Calu3 (cell line): ENCODE data around the gene MREG. TPM values are rescaled to one million over a fixed set of nuclear protein-coding genes. Genes with fewer than 3 reads are reported as not detected.

Experiments used
- BruUV-seq: library from RNA; stranded (reverse); fragments of 400-500 nt; replicated peaks from 2 replicates; lab custom pipeline; 2021; lab: Mats Ljungman, UMichigan
- CTCF ChIA-PET: fragments of 300-600 bp; sonication (Branson Sonifier 250); formaldehyde crosslinking; loops from one replicate; lab custom pipeline; 2022; ENCODE audit warnings: antibody characterized with exemption; lab: Charles Lee
- DNase-seq: peaks from one replicate; pipeline ENCODE4 v3.0.0; 2022
- H3K27ac Mint-ChIP-seq: one replicate; pipeline ENCODE4 v1.8.0; 2022; ENCODE audit warnings: mixed read lengths; ENCODE audit not compliant: unreplicated experiment
- H3K27me3 Mint-ChIP-seq: one replicate; pipeline ENCODE4 v1.8.0; 2022; ENCODE audit warnings: mixed read lengths; ENCODE audit not compliant: unreplicated experiment
- H3K36me3 Mint-ChIP-seq: one replicate; pipeline ENCODE4 v1.8.0; 2022; ENCODE audit warnings: mild to moderate bottlenecking, moderate library complexity, mixed read lengths; ENCODE audit not compliant: insufficient read depth, unreplicated experiment
- H3K4me1 Mint-ChIP-seq: one replicate; pipeline ENCODE4 v1.8.0; 2022; ENCODE audit warnings: mild to moderate bottlenecking, low read depth, mixed read lengths; ENCODE audit not compliant: unreplicated experiment
- H3K4me3 Mint-ChIP-seq: one replicate; pipeline ENCODE4 v1.8.0; 2022; ENCODE audit warnings: mild to moderate bottlenecking, low read depth, moderate library complexity, mixed read lengths; ENCODE audit not compliant: unreplicated experiment
- H3K9me3 Mint-ChIP-seq: one replicate; pipeline ENCODE4 v1.8.0; 2022; ENCODE audit warnings: low read depth, mixed read lengths; ENCODE audit not compliant: unreplicated experiment
- CTCF ChIP-seq: fragments of 200-600 bp; IDR thresholded peaks from one replicate; pipeline ENCODE4 v1.8.0; 2022; ENCODE audit warnings: antibody characterized with exemption; ENCODE audit not compliant: unreplicated experiment
- intact Hi-C: fragments of 100-400 bp; cut with micrococcal nuclease; formaldehyde crosslinking; loops from one replicate; pipeline ENCODE4 v1.10.0; 2022; ENCODE audit not compliant: unreplicated experiment
- total RNA-seq: library from RNA; stranded (reverse); gene quantifications from 2 replicates; pipeline ENCODE4 v1.2.3, GENCODE V29; 2022

The MREG gene
- total RNA-seq, 1 experiment from 2014 or later, result 29.7 TPM

GRCh38 chr2:215937190-215937589 lies 76.2 kb downstream of the MREG start:
- H3K4me1 Mint-ChIP-seq, result no peaks in the 10 kb centered on the region
- no peak for DNase-seq
- peaks cover 15% of the 10 kb centered on the region for H3K36me3 Mint-ChIP-seq
- no peak overlapping the region for H3K4me3 Mint-ChIP-seq
- CTCF ChIA-PET, result no interaction called here
- no peaks in the 10 kb centered on the region for H3K27me3 Mint-ChIP-seq
- H3K27ac Mint-ChIP-seq, result no peak overlapping the region
- intact Hi-C loops, result loop anchor here (10.0 kb wide), 1 partner anchor 662 kb away; no protein-coding TSS in a partner anchor
- BruUV-seq, result no TSS peak
- no peaks in the 10 kb centered on the region for H3K9me3 Mint-ChIP-seq
- no peak for TF ChIP-seq CTCF

GRCh38 chr2:215933151-215933550 lies 80.2 kb downstream of the MREG start:
- CTCF ChIA-PET, result interaction anchor here (0.6 kb wide), 1 partner anchor 583 kb away, joined by 3 read pairs; no protein-coding TSS in a partner anchor
- H3K27me3 Mint-ChIP-seq, result no peaks in the 10 kb centered on the region
- intact Hi-C loops, result loop anchor here (5.0 to 10.0 kb wide), 2 partner anchors 658 to 971 kb away; no protein-coding TSS in a partner anchor
- TF ChIP-seq CTCF, result no peak
- BruUV-seq, result no TSS peak
- H3K4me3 Mint-ChIP-seq, result no peak overlapping the region
- peaks cover 17% of the 10 kb centered on the region for H3K4me1 Mint-ChIP-seq
- DNase-seq, result no peak
- no peaks in the 10 kb centered on the region for H3K9me3 Mint-ChIP-seq
- peaks cover 5% of the 10 kb centered on the region for H3K36me3 Mint-ChIP-seq
- H3K27ac Mint-ChIP-seq, result no peak overlapping the region

GRCh38 chr2:215931256-215931903 lies 82.0 kb downstream of the MREG start:
- H3K9me3 Mint-ChIP-seq, result no peaks in the 10 kb centered on the region

More at GRCh38 chr2:215931256-215931903, 82.0 kb downstream of the MREG start:
- Mint-ChIP-seq H3K27me3 (no peaks in the 10 kb centered on the region), H3K36me3 (peaks cover 5% of the 10 kb centered on the region), H3K4me3 (peak overlapping the region; percentile 11), H3K27ac (no peak overlapping the region), H3K4me1 (peaks cover 17% of the 10 kb centered on the region)
- intact Hi-C loops, result loop anchor here (5.0 to 10.0 kb wide), 2 partner anchors 657 to 969 kb away; no protein-coding TSS in a partner anchor
- BruUV-seq, result no TSS peak
- TF ChIP-seq CTCF, result peak; percentile 76
- CTCF ChIA-PET, result interaction anchor here (0.9 to 1.3 kb wide), 4 partner anchors 19 to 970 kb away, joined by 3 to 6 read pairs (median 3); no protein-coding TSS in a partner anchor
- peak; percentile 58 for DNase-seq
